ENCODE measurements around the gene OR2L5.

The OR2L5 gene, protein sequence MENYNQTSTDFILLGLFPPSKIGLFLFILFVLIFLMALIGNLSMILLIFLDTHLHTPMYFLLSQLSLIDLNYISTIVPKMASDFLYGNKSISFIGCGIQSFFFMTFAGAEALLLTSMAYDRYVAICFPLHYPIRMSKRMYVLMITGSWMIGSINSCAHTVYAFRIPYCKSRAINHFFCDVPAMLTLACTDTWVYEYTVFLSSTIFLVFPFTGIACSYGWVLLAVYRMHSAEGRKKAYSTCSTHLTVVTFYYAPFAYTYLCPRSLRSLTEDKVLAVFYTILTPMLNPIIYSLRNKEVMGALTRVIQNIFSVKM

DNA sequence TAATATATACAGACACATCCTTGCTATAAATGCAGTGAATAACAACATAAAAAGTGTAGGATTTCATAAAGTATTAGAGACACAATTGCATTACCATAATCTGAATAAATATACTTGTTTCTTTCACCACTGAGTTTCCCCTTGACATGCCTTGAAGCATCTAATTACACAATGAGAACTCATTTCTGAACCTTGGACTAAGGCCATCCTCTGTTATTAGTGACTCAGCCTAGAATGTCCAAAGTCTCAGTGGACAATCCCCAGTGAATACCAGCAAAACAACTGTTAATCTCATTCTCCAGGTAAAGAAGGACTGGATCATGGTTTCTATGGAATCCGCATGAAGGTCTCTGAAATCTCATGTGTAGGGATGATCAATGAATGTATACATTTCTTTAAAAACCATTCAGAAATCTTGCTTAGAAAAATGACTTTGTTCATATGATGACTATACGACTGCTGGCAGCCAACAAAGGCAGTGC is at the start of gene OR2L5:
Gene OR2L5, plus strand, starts transcription at position 432 of the 482 bp plus-strand sequence. CDS start 8,288 bp downstream, outside the sequence.
- DNase-seq = no peak

DNA sequence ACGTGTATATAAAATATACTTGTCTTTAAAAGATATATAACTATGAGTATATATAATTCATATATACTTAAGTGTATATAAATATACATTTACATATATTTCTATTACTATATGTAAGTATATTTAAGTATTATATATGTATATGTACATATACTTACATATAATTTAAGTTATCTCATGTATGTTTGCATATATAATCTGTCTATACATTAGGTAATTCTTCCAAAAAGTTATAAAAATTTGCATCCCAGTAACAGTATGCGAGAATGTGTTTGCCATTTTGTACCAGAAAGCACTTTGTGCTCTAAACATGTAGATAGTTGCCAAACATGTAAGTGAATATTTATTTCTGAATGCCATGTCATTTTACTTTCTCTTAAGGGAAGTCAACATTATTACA is 48.5 kb upstream of the OR2L5 start, which contains the start of gene OR2AK2:
Gene OR2AK2, plus strand, starts transcription at position 301 of the 400 bp plus-strand sequence. CDS start 144 bp downstream, outside the sequence.
- no peak for DNase-seq

DNA sequence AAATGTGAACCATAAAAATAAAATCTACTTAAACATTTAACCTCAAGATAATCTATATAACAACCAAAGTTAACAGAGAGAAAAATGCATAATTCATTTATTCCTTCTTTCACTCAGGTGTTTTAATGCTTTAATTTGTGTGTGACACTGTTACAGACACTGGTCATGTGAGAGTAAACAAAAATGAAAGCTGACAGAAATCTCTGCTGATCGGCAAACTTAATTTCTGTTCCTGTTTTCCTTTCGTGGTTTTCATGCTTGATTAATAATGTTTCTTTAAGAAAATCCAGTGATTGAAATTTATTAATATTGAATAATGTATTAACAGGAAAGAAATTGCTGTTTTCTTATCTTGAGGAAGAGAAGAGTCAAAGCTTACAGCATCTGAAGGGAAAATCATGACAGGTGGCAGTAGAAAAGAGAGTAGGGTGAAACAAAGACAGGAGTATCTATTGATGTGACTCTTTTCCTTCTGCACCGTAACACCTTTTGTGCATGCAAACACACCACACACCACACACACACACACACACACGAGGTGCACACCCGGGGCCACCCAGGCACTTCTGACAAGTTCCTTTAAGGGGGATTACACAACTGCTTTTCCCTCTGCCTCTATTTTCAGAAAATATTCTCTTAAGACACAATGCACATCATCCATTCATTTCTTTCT is 46.8 kb upstream of the OR2L5 start:
- no peak for DNase-seq

DNA sequence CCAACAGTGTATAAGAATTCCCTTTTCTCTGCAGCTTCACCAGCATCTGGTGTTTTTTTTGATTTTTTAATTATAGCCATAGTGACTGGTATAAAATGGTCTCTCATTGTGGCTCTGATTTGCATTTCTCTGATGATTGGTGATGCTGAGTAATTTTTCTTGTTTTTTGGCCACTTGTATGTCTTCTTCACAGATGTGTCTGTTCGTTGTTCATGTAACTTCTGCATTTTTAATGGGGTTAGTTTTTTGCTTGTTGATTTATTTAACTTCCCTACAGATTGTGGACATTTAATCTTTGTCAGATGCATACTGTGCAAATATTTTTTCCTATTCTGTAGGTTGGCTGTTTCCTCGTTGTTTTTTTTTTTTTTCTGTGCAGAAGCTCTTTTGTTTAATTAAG is 20.5 kb upstream of the OR2L5 start:
- DNase-seq = no peak

DNA sequence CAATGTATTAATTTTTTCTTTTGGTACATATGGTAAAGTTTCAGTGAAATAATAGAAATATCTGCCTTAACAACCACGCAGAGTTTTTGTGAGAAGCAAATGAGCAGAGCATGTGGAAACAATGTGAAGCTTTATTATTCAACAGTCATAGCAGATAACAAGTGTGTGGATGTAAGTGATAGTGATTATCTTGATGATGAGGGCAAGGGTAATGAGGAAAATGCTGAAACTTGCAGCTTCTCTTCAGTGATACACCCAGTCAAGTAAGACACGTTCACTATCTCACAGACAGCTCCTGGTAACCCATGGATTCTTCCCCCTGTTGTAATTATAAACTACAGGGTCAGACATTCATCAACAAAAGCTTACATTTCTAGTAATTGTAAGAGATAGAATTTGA is 14.6 kb upstream of the OR2L5 start:
- DNase-seq = no peak

DNA sequence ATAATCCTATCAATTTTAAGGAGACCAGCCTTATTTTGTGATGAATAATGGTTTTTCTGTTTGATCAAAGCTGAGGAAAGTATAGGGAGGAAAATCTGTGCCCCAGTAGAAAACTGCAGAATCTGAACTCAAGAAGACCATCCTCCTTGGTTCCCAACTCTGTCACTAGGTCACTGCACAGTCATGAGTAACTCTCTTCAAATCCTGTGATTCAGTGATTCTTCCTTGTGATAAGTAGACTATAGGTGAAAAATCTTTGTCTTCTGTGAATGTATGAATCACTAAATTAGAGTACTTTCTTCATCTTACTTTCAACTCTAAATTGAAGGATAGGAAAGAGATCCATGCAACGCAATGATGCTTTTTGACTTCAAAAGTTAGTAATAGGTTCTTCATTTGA is 13.3 kb upstream of the OR2L5 start:
- DNase-seq = no peak

DNA sequence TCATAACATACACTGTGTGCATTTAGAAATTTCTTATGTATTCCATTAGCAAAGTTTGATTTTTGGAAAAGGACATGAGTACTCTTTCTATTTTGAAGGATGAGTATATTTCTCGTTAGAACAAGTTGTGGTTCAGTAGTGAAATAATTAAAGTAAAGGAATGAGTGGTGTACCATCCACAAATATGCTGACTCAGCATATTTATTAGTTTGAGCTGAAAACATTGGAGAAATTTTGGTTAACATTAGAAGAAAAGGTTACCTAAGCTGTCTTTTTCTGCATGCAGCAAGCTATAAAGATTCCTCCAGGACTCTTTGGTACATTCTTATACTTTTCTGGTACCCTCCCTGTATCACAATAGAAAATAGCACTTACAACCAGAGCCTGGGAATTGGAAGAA is 5.7 kb upstream of the OR2L5 start:
- DNase-seq = no peak

DNA sequence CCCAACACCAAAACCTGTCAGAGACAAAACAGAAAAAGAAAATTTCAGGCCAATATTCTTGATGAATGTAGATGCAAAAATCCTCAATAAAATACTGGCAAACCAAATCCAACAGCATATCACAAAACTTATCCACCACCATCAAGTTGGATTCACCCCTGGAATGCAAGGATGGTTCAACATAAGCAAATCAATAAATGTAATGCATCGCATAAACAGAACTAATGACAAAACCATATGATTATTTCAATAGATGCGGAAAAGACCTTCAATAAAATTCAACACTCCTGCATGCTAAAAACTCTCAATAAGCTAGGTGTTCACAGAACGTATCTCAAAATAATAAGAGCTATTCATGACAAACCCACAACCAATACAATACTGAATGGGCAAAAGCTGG is 3.8 kb upstream of the OR2L5 start:
- no peak for DNase-seq

DNA sequence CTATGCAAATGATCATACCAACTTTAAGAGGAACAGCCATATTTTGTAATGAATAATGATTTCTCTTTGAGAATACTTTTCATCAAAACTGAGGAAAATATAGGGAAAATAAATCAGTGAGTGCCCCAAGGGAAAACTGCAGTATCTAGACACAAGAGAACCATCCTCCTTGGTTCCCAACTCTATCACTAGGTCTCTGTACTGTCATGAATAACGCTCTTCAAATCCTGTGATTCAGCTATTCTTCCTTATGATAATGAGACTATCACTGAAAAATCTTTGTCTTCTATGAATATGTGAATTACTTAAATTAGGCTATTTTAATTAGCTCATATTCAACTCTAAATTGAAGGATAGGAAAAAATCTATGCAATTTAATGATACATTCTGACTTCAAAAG is 2.3 kb downstream of the OR2L5 start:
- no peak for DNase-seq

DNA sequence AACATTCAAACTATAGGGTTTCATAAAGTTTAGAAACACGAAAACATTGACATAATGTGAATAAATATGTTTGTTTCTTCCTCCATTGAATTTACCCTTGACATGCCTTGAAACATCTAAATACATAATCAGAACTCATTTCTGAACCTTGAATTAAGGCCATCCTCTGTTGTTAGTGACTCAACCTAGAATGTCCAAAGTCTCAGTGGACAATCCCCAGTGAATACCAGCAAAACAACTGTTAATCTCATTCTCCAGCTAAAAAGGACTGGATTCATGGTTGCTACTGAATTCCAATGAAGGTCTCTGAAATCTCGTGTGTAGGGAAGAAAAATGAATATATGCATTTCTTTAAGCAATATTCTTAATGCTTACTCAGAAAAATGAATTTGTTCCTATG is 16.3 kb downstream of the OR2L5 start, which contains the start of gene OR2L2:
Gene OR2L2, plus strand, starts transcription at position 301 of the 400 bp plus-strand sequence. CDS start 8,198 bp downstream, outside the sequence.
- DNase-seq = no peak

DNA sequence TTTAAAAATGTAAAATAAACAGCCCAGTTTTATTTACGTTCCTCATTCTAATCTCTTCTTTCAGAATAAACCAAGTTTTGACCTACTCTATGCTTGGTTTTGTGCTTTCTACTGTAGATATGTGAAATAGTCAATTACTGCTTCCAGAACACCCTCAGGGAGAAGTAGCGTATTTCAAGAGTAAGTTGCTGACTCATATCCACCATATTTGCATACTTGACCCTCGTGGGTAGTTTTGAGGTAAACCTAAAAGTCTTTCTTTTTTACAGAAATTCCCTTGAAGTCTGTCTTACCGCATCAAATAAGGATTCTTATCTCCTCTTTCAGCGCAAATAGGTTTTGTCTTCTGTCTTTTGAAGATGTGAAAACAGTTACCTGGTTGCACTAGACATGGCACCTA is 31.7 kb downstream of the OR2L5 start:
- DNase-seq = no peak

DNA sequence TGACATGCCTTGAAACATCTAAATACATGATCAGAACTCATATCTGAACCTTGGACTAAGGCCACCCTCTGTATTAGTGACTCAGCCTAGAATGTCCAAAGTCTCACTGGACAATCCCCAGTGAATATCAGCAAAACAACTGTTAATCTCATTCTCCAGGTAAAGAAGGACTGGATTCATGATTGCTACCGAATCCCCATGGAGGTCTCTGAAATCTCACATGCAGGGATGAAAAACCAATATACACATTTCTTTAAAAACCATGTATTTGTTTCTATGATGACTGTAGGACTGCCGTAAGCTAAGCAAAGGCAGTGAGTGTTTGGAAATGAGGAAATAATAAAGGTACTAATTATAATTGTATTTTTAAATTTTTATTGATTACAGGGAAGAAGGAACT is 33.1 kb downstream of the OR2L5 start, which contains the start of gene OR2L3:
Gene OR2L3, plus strand, starts transcription at position 301 of the 400 bp plus-strand sequence. CDS start 13,846 bp downstream, outside the sequence.
- DNase-seq = no peak

DNA sequence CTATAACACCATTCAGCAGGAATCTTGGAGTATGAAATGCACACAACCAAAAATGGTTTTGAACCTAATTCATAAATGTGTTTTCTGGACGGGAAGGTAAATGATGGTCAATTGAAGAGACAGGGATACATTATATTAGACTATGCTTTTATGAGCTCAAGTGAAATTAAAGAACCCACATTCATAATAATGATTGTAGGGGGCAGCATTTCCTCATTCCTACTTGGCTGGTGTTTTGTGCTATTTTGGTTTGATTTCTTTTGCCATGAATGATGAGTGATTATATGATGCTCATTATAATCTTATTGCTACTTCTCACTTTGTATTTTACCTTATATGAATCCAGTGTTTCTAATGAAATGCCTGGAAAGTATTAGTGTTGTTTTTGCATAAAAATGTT is 33.5 kb downstream of the OR2L5 start:
- no peak for DNase-seq

DNA sequence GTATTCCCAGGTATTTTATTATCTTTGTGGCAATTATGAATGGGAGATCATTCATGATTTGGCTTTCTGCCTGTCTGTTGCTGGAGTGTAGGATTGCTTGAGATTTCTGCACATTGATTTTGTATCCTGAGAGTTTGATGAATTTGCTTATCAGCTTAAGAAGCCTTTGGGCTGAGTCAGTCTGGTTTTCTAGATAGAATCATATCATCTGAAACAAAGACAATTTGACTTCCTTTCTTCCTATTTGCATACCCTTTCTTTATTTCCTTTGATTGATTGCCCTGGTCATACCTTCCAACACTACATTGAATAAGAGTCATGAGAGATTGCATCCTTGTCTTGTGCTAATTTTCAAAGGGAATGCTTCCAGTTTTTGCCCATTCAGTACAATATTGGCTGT is 41.2 kb downstream of the OR2L5 start:
- DNase-seq = no peak

DNA sequence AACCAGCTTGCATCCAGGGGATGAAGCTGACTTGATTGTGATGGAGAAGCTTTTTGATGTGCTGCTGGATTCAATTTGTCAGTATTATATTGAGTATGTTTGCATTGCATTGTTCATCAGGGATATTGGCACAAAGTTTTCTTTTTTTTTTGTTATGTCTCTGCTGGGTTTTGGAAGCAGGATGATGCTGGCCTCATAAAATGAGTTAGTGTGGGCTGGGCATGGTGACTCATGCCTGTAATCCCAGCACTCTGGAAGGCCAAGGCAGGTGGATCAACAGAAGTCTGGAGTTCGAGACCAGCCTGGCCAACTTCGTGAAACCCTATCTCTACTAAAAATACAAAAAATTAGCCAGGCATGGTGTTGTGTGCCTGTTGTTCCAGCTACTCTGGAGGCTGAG is 41.8 kb downstream of the OR2L5 start:
- no peak for DNase-seq

DNA sequence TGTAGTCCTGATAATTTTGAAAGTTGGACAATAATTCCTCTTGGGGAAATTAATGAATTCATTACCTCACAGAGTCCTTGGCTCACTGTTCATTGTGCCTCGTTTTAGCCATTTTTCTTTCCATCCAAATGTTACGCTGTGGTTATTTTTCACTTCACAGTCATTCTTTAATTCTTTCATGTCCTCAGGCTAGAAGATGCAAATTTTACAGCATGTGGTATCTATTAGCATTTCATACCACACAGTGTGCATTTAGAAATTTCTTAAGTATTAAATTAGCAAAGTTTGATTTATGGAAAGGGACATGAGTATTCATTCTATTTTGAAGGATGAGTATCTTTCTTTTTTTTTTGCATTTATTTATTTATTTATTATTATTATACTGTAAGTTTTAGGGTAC is 51.6 kb downstream of the OR2L5 start:
- no peak for DNase-seq

DNA sequence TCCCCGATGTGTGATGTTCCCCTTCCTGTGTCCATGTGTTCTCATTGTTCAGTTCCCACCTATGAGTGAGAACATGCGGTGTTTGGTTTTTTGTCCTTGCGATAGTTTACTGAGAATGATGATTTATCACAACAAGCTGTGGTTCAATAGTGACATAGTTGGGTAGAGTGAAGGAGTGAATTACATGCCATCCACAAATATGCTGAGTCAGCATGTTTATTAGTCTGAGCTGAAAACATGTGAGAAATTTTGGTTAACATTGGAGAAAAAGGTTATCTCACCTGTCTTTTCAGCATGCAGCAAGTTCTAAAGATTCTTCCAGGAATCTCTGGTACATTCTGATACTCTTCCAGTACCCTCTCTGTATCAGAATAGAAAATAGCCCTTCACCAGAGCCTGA is 52.1 kb downstream of the OR2L5 start:
- DNase-seq = no peak

Measured in amniotic stem cell (primary cell).